Measurements from ENCODE around the gene SLC7A7. TPM values are rescaled to one million over a fixed set of nuclear protein-coding genes. Genes with fewer than 3 reads are reported as not detected.
"Not testable (repeated sequence)": the region's sequence is repeated elsewhere in the genome, so short reads cannot be mapped to it uniquely, and the experiment has no call there.

Gene SLC7A7
- total RNA-seq, 1 donor from 2014 or later, result 14.3 TPM

GRCh38 chr14:22829661-22830442 is 14.6 kb upstream of the SLC7A7 start, which contains the start of gene MRPL52:
TSS of gene MRPL52 (plus strand) at chr14:22829887. CDS start at chr14:22829913, 26 bp downstream.
- Histone ChIP-seq H3K4me2 (ENCODE audit: low read length) (peak within 1 kb of the TSS; percentile 95), H3K79me2 (ENCODE audit: insufficient read depth, low read length) (peaks cover 28% of the 10 kb centered on the region), H3K4me3 (ENCODE audit: insufficient read depth, low read depth, low read length) (peak within 1 kb of the TSS; percentile 85), H4K20me1 (ENCODE audit: insufficient read depth, low read length) (no peaks in the 10 kb centered on the region), H3K36me3 (ENCODE audit: insufficient read depth, low read length) (peaks cover 21% of the 10 kb centered on the region), H3K27ac (ENCODE audit: low read depth, low read length) (peak within 1 kb of the TSS; percentile 82), H3K9me3 (ENCODE audit: insufficient read depth, low read depth, low read length) (no peaks in the 10 kb centered on the region), H2AFZ (ENCODE audit: low read depth, low read length) (peak within 1 kb of the TSS; percentile 97), H3K9ac (ENCODE audit: low read length) (peak within 1 kb of the TSS; percentile 95), H3K4me1 (ENCODE audit: insufficient read depth, low read length) (peaks cover 8% of the 10 kb centered on the region), H3K27me3 (ENCODE audit: insufficient read depth, low read length) (no peaks in the 10 kb centered on the region)
- FAIRE-seq, result no peak
- peaks cover 9% of the 10 kb centered on the region for H3K4me1 Mint-ChIP-seq (ENCODE audit: low read depth, unreplicated experiment)
- H3K27ac Mint-ChIP-seq (ENCODE audit: unreplicated experiment), result peak within 1 kb of the TSS; percentile 99
- H3K4me3 Mint-ChIP-seq (ENCODE audit: unreplicated experiment), result peak within 1 kb of the TSS; percentile 95
- peaks cover 5% of the 10 kb centered on the region for H3K36me3 Mint-ChIP-seq (ENCODE audit: low read depth, unreplicated experiment)
- H3K9me3 Mint-ChIP-seq (ENCODE audit: unreplicated experiment), result peaks cover 3% of the 10 kb centered on the region
- no peaks in the 10 kb centered on the region for H3K27me3 Mint-ChIP-seq (ENCODE audit: low read depth, unreplicated experiment)
- TF ChIP-seq CTCF (IDR thresholded peaks at IDR 0.05; ENCODE audit: insufficient read depth, low read depth, low read length) (no peak), EZH2 (IDR thresholded peaks at IDR 0.05; ENCODE audit: insufficient read depth, low read length) (no peak)
- peak; percentile 69 for DNase-seq (ENCODE audit: low read depth)

GRCh38 chr14:22829076-22829660 is 13.9 kb upstream of the SLC7A7 start:
- Mint-ChIP-seq H3K4me3 (ENCODE audit: unreplicated experiment) (peak overlapping the region; percentile 95), H3K27ac (ENCODE audit: unreplicated experiment) (peak overlapping the region; percentile 99), H3K4me1 (ENCODE audit: low read depth, unreplicated experiment) (peaks cover 16% of the 10 kb centered on the region)
- H3K27me3 ChIP-seq (ENCODE audit: insufficient read depth, low read length); DNase-seq (ENCODE audit: low read depth); H3K27me3 Mint-ChIP-seq (ENCODE audit: low read depth, unreplicated experiment); H3K9me3 ChIP-seq (ENCODE audit: insufficient read depth, low read depth, low read length); H4K20me1 ChIP-seq (ENCODE audit: insufficient read depth, low read length); FAIRE-seq; H3K36me3 Mint-ChIP-seq (ENCODE audit: low read depth, unreplicated experiment); H3K9me3 Mint-ChIP-seq (ENCODE audit: unreplicated experiment): not testable (repeated sequence)
- Histone ChIP-seq H3K27ac (ENCODE audit: low read depth, low read length) (peak overlapping the region; percentile 82), H3K4me3 (ENCODE audit: insufficient read depth, low read depth, low read length) (peak overlapping the region; percentile 85), H3K79me2 (ENCODE audit: insufficient read depth, low read length) (peaks cover 28% of the 10 kb centered on the region), H3K9ac (ENCODE audit: low read length) (peak overlapping the region; percentile 95), H3K36me3 (ENCODE audit: insufficient read depth, low read length) (peaks cover 15% of the 10 kb centered on the region), H3K4me1 (ENCODE audit: insufficient read depth, low read length) (peaks cover 13% of the 10 kb centered on the region), H3K4me2 (ENCODE audit: low read length) (peak overlapping the region; percentile 95), H2AFZ (ENCODE audit: low read depth, low read length) (peak overlapping the region; percentile 97)

GRCh38 chr14:22824711-22825359 is 9.6 kb upstream of the SLC7A7 start:
- peak overlapping the region; percentile 78 for H3K27ac ChIP-seq (ENCODE audit: low read depth, low read length)
- no peak for FAIRE-seq

More at GRCh38 chr14:22824711-22825359, 9.6 kb upstream of the SLC7A7 start:
- Mint-ChIP-seq H3K27ac (ENCODE audit: unreplicated experiment) (peak overlapping the region; percentile 99), H3K9me3 (ENCODE audit: unreplicated experiment) (peaks cover 3% of the 10 kb centered on the region), H3K27me3 (ENCODE audit: low read depth, unreplicated experiment) (no peaks in the 10 kb centered on the region), H3K4me1 (ENCODE audit: low read depth, unreplicated experiment) (peaks cover 35% of the 10 kb centered on the region), H3K4me3 (ENCODE audit: unreplicated experiment) (peak overlapping the region; percentile 8), H3K36me3 (ENCODE audit: low read depth, unreplicated experiment) (no peaks in the 10 kb centered on the region)
- H3K27me3 ChIP-seq (ENCODE audit: insufficient read depth, low read length), result no peaks in the 10 kb centered on the region
- peak overlapping the region; percentile 65 for H3K4me2 ChIP-seq (ENCODE audit: low read length)
- H4K20me1 ChIP-seq (ENCODE audit: insufficient read depth, low read length), result no peaks in the 10 kb centered on the region
- H3K4me3 ChIP-seq (ENCODE audit: insufficient read depth, low read depth, low read length), result peak overlapping the region; percentile 0
- H3K9ac ChIP-seq (ENCODE audit: low read length), result peak overlapping the region; percentile 70
- peak; percentile 97 for DNase-seq (ENCODE audit: low read depth)
- H3K9me3 ChIP-seq (ENCODE audit: insufficient read depth, low read depth, low read length), result no peaks in the 10 kb centered on the region
- peaks cover 4% of the 10 kb centered on the region for H3K79me2 ChIP-seq (ENCODE audit: insufficient read depth, low read length)
- no peak for TF ChIP-seq EZH2 (IDR thresholded peaks at IDR 0.05; ENCODE audit: insufficient read depth, low read length)
- TF ChIP-seq CTCF (IDR thresholded peaks at IDR 0.05; ENCODE audit: insufficient read depth, low read depth, low read length), result no peak
- peaks cover 17% of the 10 kb centered on the region for H3K4me1 ChIP-seq (ENCODE audit: insufficient read depth, low read length)
- H3K36me3 ChIP-seq (ENCODE audit: insufficient read depth, low read length), result no peaks in the 10 kb centered on the region
- H2AFZ ChIP-seq (ENCODE audit: low read depth, low read length), result peak overlapping the region; percentile 19
